Lower lobe of right lung (tissue), 2 donors: ENCODE results near the gene WASF3. TPM values are rescaled to one million over a fixed set of nuclear protein-coding genes. Genes with fewer than 3 reads are reported as not detected.

Experiments used
- ATAC-seq, 2 donors: fragments of 200-7000 bp; cut with Tn5 transposase; one replicate each; pipeline ENCODE4 v1.9.1; 2020 to 2022; ENCODE audit warnings: mild to moderate bottlenecking in 2 of 2, moderate library complexity in 2 of 2
- DNase-seq: peaks from one replicate; pipeline ENCODE4 v3.0.0-alpha.2; 2020
- H3K27ac ChIP-seq: fragments of 200-600 bp; one replicate; pipeline ENCODE4 v1.8.0; 2022
- H3K27me3 ChIP-seq: fragments of 200-600 bp; one replicate; pipeline ENCODE4 v1.8.0; 2022; ENCODE audit warnings: low read depth
- H3K36me3 ChIP-seq: fragments of 200-600 bp; one replicate; pipeline ENCODE4 v1.8.0; 2022; ENCODE audit warnings: mild to moderate bottlenecking
- H3K4me1 ChIP-seq: fragments of 200-600 bp; one replicate; pipeline ENCODE4 v1.8.0; 2022
- H3K4me3 ChIP-seq: fragments of 200-600 bp; one replicate; pipeline ENCODE4 v1.8.0; 2022; ENCODE audit warnings: mild to moderate bottlenecking
- H3K9me3 ChIP-seq: fragments of 200-600 bp; one replicate; pipeline ENCODE4 v1.8.0; 2022
- CTCF ChIP-seq: fragments of 200-600 bp; IDR thresholded peaks from one replicate; pipeline ENCODE4 v1.8.0; 2022; ENCODE audit warnings: antibody characterized with exemption, mild to moderate bottlenecking
- intact Hi-C: fragments of 100-400 bp; cut with DNase I; formaldehyde crosslinking; loops from one replicate; pipeline ENCODE4 v1.11.0; 2022
- total RNA-seq: library from RNA; stranded (reverse); fragmentation: NEBNext Ultra II Directional; extraction: Animal tissue kit (Norgen Biotek cat#: 25700); gene quantifications from one replicate; pipeline ENCODE4 v1.2.1, GENCODE V29; 2021
- donor health status: DM: no; HTN: yes; CAD: no; lungs with severe emphysema.

WASF3 gene
- total RNA-seq, 1 donor from 2014 or later: 15.4 TPM

- Histone ChIP-seq H3K4me1 (no peaks in the 10 kb centered on the region), H3K9me3 (no peaks in the 10 kb centered on the region), H3K4me3 (no peak overlapping the region), H3K27ac (no peak overlapping the region), H3K36me3 (peaks cover 53% of the 10 kb centered on the region), H3K27me3 (no peaks in the 10 kb centered on the region)
- no peak for ATAC-seq
- no peak for TF ChIP-seq CTCF
- intact Hi-C loops: no loop called here
- DNase-seq: no peak
These were observed 125.1 kb downstream of the WASF3 start for GRCh38 chr13:26682606-26683005.

GRCh38 chr13:26685606-26686005 lies 128.1 kb downstream of the WASF3 start:
- no peak for TF ChIP-seq CTCF
- DNase-seq (no peak), ATAC-seq (no peak)
- intact Hi-C loops: no loop called here
- Histone ChIP-seq H3K27ac (no peak overlapping the region), H3K4me3 (no peak overlapping the region), H3K4me1 (no peaks in the 10 kb centered on the region), H3K9me3 (peaks cover 8% of the 10 kb centered on the region), H3K27me3 (no peaks in the 10 kb centered on the region), H3K36me3 (peaks cover 56% of the 10 kb centered on the region)

- peaks cover 51% of the 10 kb centered on the region for H3K36me3 ChIP-seq
- no peak overlapping the region for H3K27ac ChIP-seq
- no peak overlapping the region for H3K4me3 ChIP-seq
- intact Hi-C loops: no loop called here
- no peak for TF ChIP-seq CTCF
- H3K4me1 ChIP-seq: no peaks in the 10 kb centered on the region
- DNase-seq (no peak), ATAC-seq (no peak)
- H3K9me3 ChIP-seq: peaks cover 9% of the 10 kb centered on the region
- no peaks in the 10 kb centered on the region for H3K27me3 ChIP-seq
These were observed 128.8 kb downstream of the WASF3 start for GRCh38 chr13:26686285-26686684.

GRCh38 chr13:26688286-26688685 lies 130.8 kb downstream of the WASF3 start:
- no peak for DNase-seq

GRCh38 chr13:26688980-26689379 lies 131.5 kb downstream of the WASF3 start:
- no peak for TF ChIP-seq CTCF
- H3K9me3 ChIP-seq: peaks cover 9% of the 10 kb centered on the region
- peaks cover 35% of the 10 kb centered on the region for H3K36me3 ChIP-seq
- no peak overlapping the region for H3K27ac ChIP-seq
- H3K27me3 ChIP-seq: no peaks in the 10 kb centered on the region
- intact Hi-C loops: no loop called here
- ATAC-seq: no peak
- no peak for DNase-seq
- H3K4me1 ChIP-seq: no peaks in the 10 kb centered on the region
- no peak overlapping the region for H3K4me3 ChIP-seq

More at GRCh38 chr13:26688286-26688685, 130.8 kb downstream of the WASF3 start:
- intact Hi-C loops: no loop called here
- Histone ChIP-seq H3K27ac (no peak overlapping the region), H3K27me3 (no peaks in the 10 kb centered on the region), H3K4me3 (no peak overlapping the region), H3K36me3 (peaks cover 42% of the 10 kb centered on the region), H3K4me1 (no peaks in the 10 kb centered on the region), H3K9me3 (peaks cover 9% of the 10 kb centered on the region)
- ATAC-seq: no peak
- TF ChIP-seq CTCF: no peak
